GM13976 (cell line): ENCODE results near the gene SNX8.

ENCODE experiments used
- DNase-seq: peaks from one replicate; pipeline ENCODE4 v3.0.0; 2012; ENCODE audit warnings: low spot score
- in situ Hi-C: fragments of 300-500 bp; cut with MboI; formaldehyde crosslinking; loops from one replicate; pipeline ENCODE4 v1.12.0; 2022; ENCODE audit warnings: low sequenced_read_pairs, mixed read lengths, inconsistent platforms; ENCODE audit not compliant: unreplicated experiment
- TF ChIP-seq, protein P1 (sequence below): IDR thresholded peaks from 2 replicates; pipeline ENCODE4 v1.5.1; 2012; ENCODE audit warnings: borderline replicate concordance, mild to moderate bottlenecking; ENCODE audit not compliant: insufficient read depth; ENCODE audit errors: extremely low read depth, missing control alignments, control extremely low read depth

SNX8 gene

DNA sequence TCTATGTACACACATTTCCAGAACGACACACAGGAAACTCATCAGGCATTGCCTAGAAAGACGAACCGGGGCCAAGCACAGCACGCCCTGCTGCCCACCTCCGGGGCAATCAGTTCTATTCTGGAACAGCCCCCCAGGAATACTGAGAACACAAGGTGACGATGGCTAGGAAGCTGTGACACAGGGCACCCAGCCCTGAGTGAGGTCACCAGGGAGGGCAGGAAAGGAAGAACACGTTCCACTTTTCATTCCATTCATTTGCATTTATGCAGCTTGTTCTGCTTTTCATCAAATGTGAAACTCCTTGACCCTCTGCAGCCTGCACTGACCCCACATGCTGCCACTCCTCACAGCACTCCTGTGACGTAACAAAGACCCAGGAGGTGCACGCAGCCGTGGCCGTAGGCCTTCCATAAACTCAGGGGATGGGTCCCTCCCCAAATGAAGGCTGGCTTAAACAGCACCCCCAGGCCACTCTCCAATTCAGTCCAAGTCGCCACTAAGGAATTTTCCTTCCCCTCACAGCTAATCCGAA lies 110.4 kb downstream of the SNX8 start:
- no peak for DNase-seq
- TF ChIP-seq, protein P1, sequence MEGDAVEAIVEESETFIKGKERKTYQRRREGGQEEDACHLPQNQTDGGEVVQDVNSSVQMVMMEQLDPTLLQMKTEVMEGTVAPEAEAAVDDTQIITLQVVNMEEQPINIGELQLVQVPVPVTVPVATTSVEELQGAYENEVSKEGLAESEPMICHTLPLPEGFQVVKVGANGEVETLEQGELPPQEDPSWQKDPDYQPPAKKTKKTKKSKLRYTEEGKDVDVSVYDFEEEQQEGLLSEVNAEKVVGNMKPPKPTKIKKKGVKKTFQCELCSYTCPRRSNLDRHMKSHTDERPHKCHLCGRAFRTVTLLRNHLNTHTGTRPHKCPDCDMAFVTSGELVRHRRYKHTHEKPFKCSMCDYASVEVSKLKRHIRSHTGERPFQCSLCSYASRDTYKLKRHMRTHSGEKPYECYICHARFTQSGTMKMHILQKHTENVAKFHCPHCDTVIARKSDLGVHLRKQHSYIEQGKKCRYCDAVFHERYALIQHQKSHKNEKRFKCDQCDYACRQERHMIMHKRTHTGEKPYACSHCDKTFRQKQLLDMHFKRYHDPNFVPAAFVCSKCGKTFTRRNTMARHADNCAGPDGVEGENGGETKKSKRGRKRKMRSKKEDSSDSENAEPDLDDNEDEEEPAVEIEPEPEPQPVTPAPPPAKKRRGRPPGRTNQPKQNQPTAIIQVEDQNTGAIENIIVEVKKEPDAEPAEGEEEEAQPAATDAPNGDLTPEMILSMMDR: no peak
- in situ Hi-C loops: no loop called here

DNA sequence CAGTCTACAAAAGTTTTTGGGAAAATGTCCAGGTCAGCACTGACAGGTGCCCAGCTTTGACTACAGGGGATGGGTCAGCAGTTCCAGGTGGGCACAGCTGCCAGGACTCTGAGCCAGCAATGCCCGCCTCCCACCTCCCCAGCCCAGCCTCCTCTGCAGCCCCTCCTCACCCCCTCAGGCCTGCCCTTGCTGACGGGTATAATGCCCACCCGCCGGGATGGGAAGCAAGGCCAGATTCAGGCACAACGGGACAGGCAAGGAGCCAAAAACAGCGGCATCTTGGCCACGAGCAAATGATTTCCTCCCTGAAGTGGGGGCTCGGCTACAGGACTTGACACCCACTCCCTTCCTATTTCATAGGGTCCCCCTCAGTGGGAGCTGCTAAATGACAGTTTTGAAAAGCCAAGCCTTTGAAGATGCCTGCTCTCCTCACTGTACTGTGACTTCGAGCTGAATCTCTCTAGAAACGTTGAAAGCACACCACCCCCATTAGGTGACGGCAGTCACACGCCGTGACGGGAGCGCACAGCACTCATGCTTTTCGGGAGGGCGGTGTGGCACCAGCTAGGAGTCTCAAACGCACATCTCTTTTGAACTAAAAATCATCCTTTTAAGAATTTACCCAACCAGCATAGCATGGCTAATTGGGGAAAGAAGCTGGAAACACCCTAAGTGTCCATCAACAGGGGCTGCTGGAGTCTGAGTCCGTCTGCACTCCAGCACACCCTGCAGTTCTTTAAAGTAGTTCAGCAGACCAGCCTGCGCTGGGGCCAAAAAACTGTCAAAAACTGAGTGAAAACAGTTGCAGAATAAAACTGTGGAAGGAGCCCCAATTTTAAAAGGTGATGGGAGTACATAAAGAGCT lies 111.1 kb downstream of the SNX8 start:
- in situ Hi-C loops: no loop called here
- no peak for DNase-seq
- TF ChIP-seq, protein P1: no peak

DNA sequence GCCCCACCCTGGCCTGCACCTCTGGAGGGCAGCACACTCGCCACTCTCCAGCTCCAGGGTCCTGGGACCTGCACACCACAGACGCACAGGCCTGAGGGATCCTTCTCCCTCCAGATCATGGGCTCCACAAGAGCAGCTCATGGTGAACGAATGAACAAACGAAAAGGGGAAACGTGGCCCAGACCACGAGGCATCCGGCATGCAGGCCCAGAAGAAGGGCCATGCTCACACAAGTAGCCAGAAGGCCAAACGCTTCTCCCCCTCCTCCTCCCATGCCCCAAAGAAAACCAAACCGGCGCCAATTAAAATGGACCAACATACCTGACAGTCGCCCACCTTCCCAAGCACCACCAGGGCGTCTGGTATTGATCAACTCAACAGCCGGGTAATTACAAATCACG lies 111.9 kb downstream of the SNX8 start:
- in situ Hi-C loops: no loop called here
- DNase-seq: no peak
- TF ChIP-seq, protein P1: no peak
